Right lobe of liver (tissue), 6 donors: ENCODE measurements around the gene TSPAN14. TPM values are rescaled to one million over a fixed set of nuclear protein-coding genes. Genes with fewer than 3 reads are reported as not detected.

ENCODE experiments used
- ATAC-seq, 4 donors: fragments of 200-7000 bp; cut with Tn5 transposase; one replicate each; pipeline ENCODE4 v1.9.1; 2020; ENCODE audit warnings: mild to moderate bottlenecking in 4 of 4, moderate library complexity in 4 of 4
- DNase-seq, 3 donors: peaks; one replicate each; pipeline ENCODE4 v3.0.0-alpha.2; 2020
- H3K27ac ChIP-seq, 3 donors: fragments of 200-600 bp; one replicate each; pipeline ENCODE4 v1.8.0; 2022
- H3K27me3 ChIP-seq, 2 donors: fragments of 200-600 bp; one replicate each; pipeline ENCODE4 v1.8.0; 2022
- H3K36me3 ChIP-seq, 4 donors: fragments of 200-600 bp; sonication (generic) in 1 of 4; one replicate each; pipeline versions ENCODE4 v1.5.1 to v1.8.0; 2017 to 2022; ENCODE audit warnings: control low read depth in 1 of 4
- H3K4me1 ChIP-seq, 4 donors: fragments of 200-600 bp; sonication (generic) in 1 of 4; one replicate each; pipeline versions ENCODE4 v1.5.1 to v1.8.0; 2017 to 2022; ENCODE audit warnings: control low read depth in 1 of 4
- H3K4me3 ChIP-seq, 3 donors: fragments of 200-600 bp; one replicate each; pipeline ENCODE4 v1.8.0; 2022
- H3K9me3 ChIP-seq, 4 donors: fragments of 200-600 bp; sonication (generic) in 1 of 4; one replicate each; pipeline versions ENCODE4 v1.5.1 to v1.8.0; 2017 to 2022; ENCODE audit warnings: control low read depth in 1 of 4
- CTCF ChIP-seq, 4 donors: fragments of 200-600 bp in 3 of 4; fragments of 450-650 bp in 1 of 4; IDR thresholded peaks; one replicate each; pipeline versions ENCODE4 v1.5.1 to v1.8.0; 2016 to 2022; ENCODE audit warnings: antibody characterized with exemption in 4 of 4, mild to moderate bottlenecking in 2 of 4
- POLR2A ChIP-seq: fragments of 450-650 bp; IDR thresholded peaks from one replicate; pipeline ENCODE4 v1.6.1; 2017; ENCODE audit warnings: antibody characterized with exemption, mild to moderate bottlenecking
- WGBS: methylation state at CpG from one replicate; pipeline ENCODE4 v1.1.6; 2018; ENCODE audit warnings: low coverage, low lambda C conversion rate; ENCODE audit not compliant: insufficient coverage; ENCODE audit errors: missing lambda C conversion rate; 5-methylcytosine and 5-hydroxymethylcytosine counted together
- intact Hi-C, 2 donors: fragments of 100-400 bp; cut with DNase I; formaldehyde crosslinking; loops; one replicate each; pipeline versions ENCODE4 v1.11.2 to v1.14.1; 2022
- total RNA-seq, 6 experiments: library from RNA; depleted of rRNA in 2 of 6; stranded (reverse); fragments of >200 nt in 2 of 6; fragmentation: NEBNext Ultra II Directional in 3 of 6; extraction: Animal tissue kit (Norgen Biotek cat#: 25700) in 3 of 6; gene quantifications; one replicate each; pipeline versions ENCODE4 v1.1.0 to v1.2.4, GENCODE V29; 2016 to 2023
- donor health status: DM: no; HTN: yes; CAD: no.
- donor health status: DM: no; HTN: no; CAD: no.
- donor health status: DM: no; HTN: no; CAD: no.
- donor health status: DM: no; HTN: yes; CAD: no.
- donor health status: DM: no; HTN: yes; CAD: no.

TSPAN14 gene
- total RNA-seq, 6 experiments from 2014 or later = 22.1 to 39.0 (median 28.4) TPM

GRCh38 chr10:80545258-80545881, 91.3 kb downstream of the TSPAN14 start:
- no peak for TF ChIP-seq CTCF (IDR thresholded peaks at IDR 0.05)
- H3K36me3 ChIP-seq = no peaks in the 10 kb centered on the region
- no peak for DNase-seq
- no peaks in the 10 kb centered on the region for H3K9me3 ChIP-seq
- no peaks in the 10 kb centered on the region for H3K4me1 ChIP-seq
- H3K27ac ChIP-seq = no peak overlapping the region
- H3K27me3 ChIP-seq = no peaks in the 10 kb centered on the region
- intact Hi-C loops = no loop called here
- ATAC-seq = no peak
- H3K4me3 ChIP-seq = no peak overlapping the region
- WGBS = 74% methylated on average over 7 of the region's 7 CpGs

- DNase-seq (peak; percentile 62 to 81 (median 72)), ATAC-seq (peak; percentile 99 to 100 (median 99))
- Histone ChIP-seq H3K36me3 (no peaks in the 10 kb centered on the region), H3K4me3 (no peak overlapping the region), H3K9me3 (no peaks in the 10 kb centered on the region), H3K4me1 (peaks cover 0 to 9% (median 2%) of the 10 kb centered on the region in 4 donors), H3K27me3 (no peaks in the 10 kb centered on the region), H3K27ac (peak overlapping the region in 2 of 3 donors; percentile 46 to 67)
- intact Hi-C loops = no loop called here
- 22% methylated on average over 5 of the region's 5 CpGs for WGBS
- no peak for TF ChIP-seq CTCF (IDR thresholded peaks at IDR 0.05)
- TF ChIP-seq POLR2A = no peak
Measured at GRCh38 chr10:80552151-80552646, 98.1 kb downstream of the TSPAN14 start.

GRCh38 chr10:80553436-80553835, 99.3 kb downstream of the TSPAN14 start:
- no peak for ATAC-seq
- Histone ChIP-seq H3K4me1 (peaks cover 0 to 9% (median 2%) of the 10 kb centered on the region in 4 donors), H3K27me3 (no peaks in the 10 kb centered on the region), H3K27ac (no peak overlapping the region), H3K9me3 (no peaks in the 10 kb centered on the region), H3K36me3 (no peaks in the 10 kb centered on the region), H3K4me3 (no peak overlapping the region)
- 75% methylated on average over 4 of the region's 5 CpGs for WGBS
- TF ChIP-seq POLR2A (no peak), CTCF (IDR thresholded peaks at IDR 0.05) (no peak)
- DNase-seq = no peak
- intact Hi-C loops = no loop called here

- Histone ChIP-seq H3K4me3 (no peak overlapping the region), H3K27me3 (no peaks in the 10 kb centered on the region), H3K4me1 (peaks cover 0 to 9% (median 2%) of the 10 kb centered on the region in 4 donors), H3K9me3 (no peaks in the 10 kb centered on the region), H3K36me3 (no peaks in the 10 kb centered on the region), H3K27ac (no peak overlapping the region)
- TF ChIP-seq CTCF (IDR thresholded peaks at IDR 0.05) = no peak
- no peak for TF ChIP-seq POLR2A
- intact Hi-C loops = no loop called here
- no peak for ATAC-seq
- no peak for DNase-seq
- WGBS = 87% methylated on average over 5 of the region's 5 CpGs
Measured at GRCh38 chr10:80554050-80554449, 99.9 kb downstream of the TSPAN14 start.
